Measurements from ENCODE around the gene SKIC8. TPM values are rescaled to one million over a fixed set of nuclear protein-coding genes. Genes with fewer than 3 reads are reported as not detected.

SKIC8 gene
- total RNA-seq, 1 donor from 2014 or later: 56.0 TPM

DNA sequence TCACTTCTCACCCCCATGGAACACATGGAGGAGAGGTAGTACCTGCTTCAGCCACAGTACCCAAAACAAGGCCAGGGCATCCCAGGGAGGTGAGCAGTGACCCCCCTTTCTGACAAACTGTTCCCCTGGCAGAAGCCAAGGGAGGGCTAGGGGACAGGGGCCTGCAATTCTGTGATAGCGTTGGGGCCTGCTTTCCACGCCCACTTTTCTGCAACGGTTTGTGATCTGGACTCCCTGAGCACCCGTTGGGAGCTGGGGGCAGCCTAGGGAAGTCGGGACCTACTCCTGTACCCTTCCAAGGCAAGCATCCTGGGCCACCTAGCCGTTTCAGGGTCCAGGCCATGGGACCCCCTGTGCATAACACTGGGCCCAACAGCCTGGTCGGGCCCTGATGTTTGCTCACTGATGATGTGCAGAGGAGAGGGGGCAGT, 36.0 kb downstream of the SKIC8 start:
- no peaks in the 10 kb centered on the region for H3K9me3 Mint-ChIP-seq
- peaks cover 19% of the 10 kb centered on the region for H3K4me1 Mint-ChIP-seq
- TF ChIP-seq, protein P1, sequence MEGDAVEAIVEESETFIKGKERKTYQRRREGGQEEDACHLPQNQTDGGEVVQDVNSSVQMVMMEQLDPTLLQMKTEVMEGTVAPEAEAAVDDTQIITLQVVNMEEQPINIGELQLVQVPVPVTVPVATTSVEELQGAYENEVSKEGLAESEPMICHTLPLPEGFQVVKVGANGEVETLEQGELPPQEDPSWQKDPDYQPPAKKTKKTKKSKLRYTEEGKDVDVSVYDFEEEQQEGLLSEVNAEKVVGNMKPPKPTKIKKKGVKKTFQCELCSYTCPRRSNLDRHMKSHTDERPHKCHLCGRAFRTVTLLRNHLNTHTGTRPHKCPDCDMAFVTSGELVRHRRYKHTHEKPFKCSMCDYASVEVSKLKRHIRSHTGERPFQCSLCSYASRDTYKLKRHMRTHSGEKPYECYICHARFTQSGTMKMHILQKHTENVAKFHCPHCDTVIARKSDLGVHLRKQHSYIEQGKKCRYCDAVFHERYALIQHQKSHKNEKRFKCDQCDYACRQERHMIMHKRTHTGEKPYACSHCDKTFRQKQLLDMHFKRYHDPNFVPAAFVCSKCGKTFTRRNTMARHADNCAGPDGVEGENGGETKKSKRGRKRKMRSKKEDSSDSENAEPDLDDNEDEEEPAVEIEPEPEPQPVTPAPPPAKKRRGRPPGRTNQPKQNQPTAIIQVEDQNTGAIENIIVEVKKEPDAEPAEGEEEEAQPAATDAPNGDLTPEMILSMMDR (conservative IDR thresholded peaks at IDR 0.05): peak; percentile 11
- no peaks in the 10 kb centered on the region for H3K36me3 Mint-ChIP-seq (ENCODE audit: low read depth)
- H3K27me3 Mint-ChIP-seq (ENCODE audit: low read depth): no peaks in the 10 kb centered on the region
- no peak for DNase-seq (ENCODE audit: low read depth, low spot score)
- H3K27ac Mint-ChIP-seq (ENCODE audit: unreplicated experiment): no peak overlapping the region
- H3K4me3 Mint-ChIP-seq: no peak overlapping the region

DNA sequence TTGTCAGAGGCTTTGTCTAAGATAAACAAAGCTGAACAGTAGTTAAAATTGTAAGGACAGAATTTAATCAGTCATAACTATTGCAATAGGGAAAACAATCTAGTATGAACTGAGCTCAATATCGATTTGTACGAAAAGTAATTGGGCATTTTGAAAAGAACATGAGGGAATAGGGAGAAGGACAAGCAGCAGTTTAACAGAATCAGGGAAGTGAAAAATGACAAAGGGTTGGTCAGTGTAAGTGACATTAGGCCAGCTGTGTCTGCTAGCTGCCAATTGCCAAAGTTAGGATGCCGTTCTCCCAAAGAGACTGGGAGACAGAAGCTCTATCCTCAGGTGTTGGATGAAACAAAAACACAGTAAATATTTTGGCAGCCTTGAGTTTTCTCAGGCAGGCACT, 38.3 kb downstream of the SKIC8 start:
- DNase-seq (ENCODE audit: low read depth, low spot score): no peak
- Mint-ChIP-seq H3K27ac (ENCODE audit: unreplicated experiment) (no peak overlapping the region), H3K9me3 (no peaks in the 10 kb centered on the region), H3K4me3 (no peak overlapping the region), H3K27me3 (ENCODE audit: low read depth) (no peaks in the 10 kb centered on the region), H3K4me1 (peaks cover 32% of the 10 kb centered on the region), H3K36me3 (ENCODE audit: low read depth) (no peaks in the 10 kb centered on the region)
- TF ChIP-seq, protein P1 (conservative IDR thresholded peaks at IDR 0.05): no peak

DNA sequence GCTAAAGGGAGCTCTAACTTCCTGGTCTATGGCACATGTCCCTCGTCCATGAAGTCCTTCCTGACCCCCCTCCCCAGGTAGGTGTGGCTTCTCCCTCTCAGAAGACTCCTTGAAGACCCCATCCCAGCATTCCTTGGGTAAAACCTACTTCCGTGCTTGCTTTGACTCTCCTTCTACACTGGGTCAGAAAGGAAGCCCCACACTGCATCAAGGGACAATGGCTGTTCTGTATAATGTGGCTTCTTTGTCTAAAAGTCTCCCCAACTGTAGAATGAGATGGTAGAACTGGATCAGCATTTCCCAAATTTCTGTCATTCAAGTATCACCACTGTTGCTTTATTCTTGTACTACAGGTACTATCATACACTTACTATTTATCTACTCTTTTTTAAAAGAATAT, 38.9 kb downstream of the SKIC8 start:
- Mint-ChIP-seq H3K4me1 (peaks cover 32% of the 10 kb centered on the region), H3K4me3 (no peak overlapping the region), H3K9me3 (no peaks in the 10 kb centered on the region), H3K27me3 (ENCODE audit: low read depth) (no peaks in the 10 kb centered on the region), H3K36me3 (ENCODE audit: low read depth) (no peaks in the 10 kb centered on the region), H3K27ac (ENCODE audit: unreplicated experiment) (peak overlapping the region; percentile 36)
- no peak for DNase-seq (ENCODE audit: low read depth, low spot score)
- TF ChIP-seq, protein P1 (conservative IDR thresholded peaks at IDR 0.05): no peak

DNA sequence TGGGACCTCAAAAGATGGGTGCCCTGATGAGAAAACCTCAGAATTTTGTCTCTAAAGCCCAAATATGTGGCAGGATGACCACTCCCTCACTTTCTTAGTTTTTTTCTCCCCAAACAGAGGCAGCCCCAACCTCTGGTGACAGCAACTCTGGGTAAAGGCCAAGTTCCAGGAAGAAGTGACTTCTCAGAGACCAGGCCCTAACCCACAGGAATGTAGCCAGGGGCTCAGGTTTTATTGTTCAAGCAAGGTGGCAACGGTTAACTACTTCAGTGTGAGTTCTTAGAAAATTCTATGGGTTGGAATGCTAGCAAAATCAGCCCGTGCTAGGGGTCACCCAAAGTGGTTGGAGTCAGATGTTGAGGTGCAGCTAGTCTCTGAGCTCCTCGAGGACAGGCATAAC, 40.2 kb downstream of the SKIC8 start:
- no peak overlapping the region for H3K27ac Mint-ChIP-seq (ENCODE audit: unreplicated experiment)
- H3K27me3 Mint-ChIP-seq (ENCODE audit: low read depth): no peaks in the 10 kb centered on the region
- no peak for DNase-seq (ENCODE audit: low read depth, low spot score)
- H3K4me1 Mint-ChIP-seq: peaks cover 32% of the 10 kb centered on the region
- no peaks in the 10 kb centered on the region for H3K9me3 Mint-ChIP-seq
- TF ChIP-seq, protein P1 (conservative IDR thresholded peaks at IDR 0.05): no peak
- H3K36me3 Mint-ChIP-seq (ENCODE audit: low read depth): no peaks in the 10 kb centered on the region
- no peak overlapping the region for H3K4me3 Mint-ChIP-seq

DNA sequence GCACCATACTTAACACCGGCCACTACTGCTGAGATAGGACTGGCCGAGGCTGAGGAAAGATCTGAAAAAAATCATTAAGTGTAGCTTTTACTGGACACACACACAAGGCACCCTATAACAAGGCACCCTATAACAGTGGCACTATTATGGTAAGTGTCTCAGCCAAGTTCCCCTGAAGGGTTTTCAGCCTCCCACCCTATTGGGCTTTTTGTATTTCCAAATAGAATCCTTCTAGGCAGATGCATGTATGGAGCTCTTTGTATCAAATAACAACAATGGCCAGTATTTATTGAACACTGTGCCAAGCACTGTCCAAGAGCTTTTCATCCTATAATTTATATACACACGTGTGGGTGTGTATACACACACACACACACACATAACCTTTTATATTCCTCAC, 41.7 kb downstream of the SKIC8 start:
- Mint-ChIP-seq H3K27me3 (ENCODE audit: low read depth) (no peaks in the 10 kb centered on the region), H3K4me3 (no peak overlapping the region), H3K9me3 (no peaks in the 10 kb centered on the region), H3K36me3 (ENCODE audit: low read depth) (no peaks in the 10 kb centered on the region), H3K4me1 (peaks cover 32% of the 10 kb centered on the region), H3K27ac (ENCODE audit: unreplicated experiment) (no peak overlapping the region)
- TF ChIP-seq, protein P1 (conservative IDR thresholded peaks at IDR 0.05): no peak
- DNase-seq (ENCODE audit: low read depth, low spot score): no peak

DNA sequence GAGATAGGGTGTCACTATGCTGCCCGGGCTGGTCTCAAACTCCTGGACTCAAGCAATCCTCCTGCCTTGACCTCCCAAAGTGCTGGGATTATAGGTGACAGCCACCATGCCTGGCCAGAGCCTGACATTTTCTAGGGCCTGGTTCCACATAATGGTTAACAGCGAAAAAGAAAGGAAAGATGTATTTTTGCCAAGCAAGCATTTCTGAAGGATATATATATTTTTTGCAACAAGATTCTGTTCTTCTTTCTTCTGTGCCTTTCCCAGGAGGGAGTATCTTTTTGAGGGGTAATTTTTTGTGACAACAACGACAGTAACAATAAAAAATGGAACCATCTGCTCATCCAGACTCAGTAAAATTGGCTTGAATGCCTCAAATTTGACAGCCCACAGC, 43.4 kb downstream of the SKIC8 start:
- H3K27me3 Mint-ChIP-seq (ENCODE audit: low read depth): no peaks in the 10 kb centered on the region
- no peak overlapping the region for H3K4me3 Mint-ChIP-seq
- no peak overlapping the region for H3K27ac Mint-ChIP-seq (ENCODE audit: unreplicated experiment)
- DNase-seq (ENCODE audit: low read depth, low spot score): no peak
- H3K4me1 Mint-ChIP-seq: peaks cover 32% of the 10 kb centered on the region
- TF ChIP-seq, protein P1 (conservative IDR thresholded peaks at IDR 0.05): no peak
- H3K36me3 Mint-ChIP-seq (ENCODE audit: low read depth): no peaks in the 10 kb centered on the region
- H3K9me3 Mint-ChIP-seq: no peaks in the 10 kb centered on the region
